Mesenchymal stem cell (in vitro differentiated cells and primary cell): ENCODE results near the gene STK32B.
A peak's percentile ranks its signal among the peaks of the same experiment; 100 is the strongest.

ENCODE experiments used
- DNase-seq: peaks from one replicate; pipeline ENCODE4 v3.0.0-alpha.2; 2013
- H2AFZ ChIP-seq: one replicate; pipeline ENCODE4 v1.6.1; 2013; ENCODE audit warnings: low read depth, mild to moderate bottlenecking, control low read depth, inconsistent platforms, low read length, moderate library complexity
- H2AK5ac ChIP-seq: 2 replicates; pipeline ENCODE4 v1.6.1; 2013; ENCODE audit warnings: low read length, moderate library complexity, mild to moderate bottlenecking, inconsistent platforms; ENCODE audit not compliant: severe bottlenecking
- H2BK120ac ChIP-seq: one replicate; pipeline ENCODE4 v1.6.1; 2013; ENCODE audit warnings: low read depth, mild to moderate bottlenecking, inconsistent platforms, low read length, moderate library complexity
- H2BK12ac ChIP-seq, 2 experiments: one replicate each; pipeline ENCODE4 v1.6.1; 2013; ENCODE audit warnings: inconsistent platforms in 2 of 2, low read length in 2 of 2, mild to moderate bottlenecking in 2 of 2, moderate library complexity in 2 of 2, control low read depth in 1 of 2
- H2BK15ac ChIP-seq: one replicate; pipeline ENCODE4 v1.6.1; 2013; ENCODE audit warnings: mild to moderate bottlenecking, low read depth, inconsistent platforms; ENCODE audit not compliant: poor library complexity, severe bottlenecking
- H2BK5ac ChIP-seq: 2 replicates; pipeline ENCODE4 v1.6.1; 2013; ENCODE audit warnings: low read depth, mild to moderate bottlenecking, low read length, control low read depth, inconsistent platforms; ENCODE audit not compliant: poor library complexity, severe bottlenecking
- H3K14ac ChIP-seq, 2 experiments: one replicate each; pipeline ENCODE4 v1.6.1; 2013; ENCODE audit warnings: inconsistent platforms in 2 of 2, low read length in 2 of 2, control low read depth in 1 of 2, mild to moderate bottlenecking in 1 of 2, moderate library complexity in 1 of 2
- H3K18ac ChIP-seq, 2 experiments: one replicate each; pipeline ENCODE4 v1.6.1; 2013; ENCODE audit warnings: inconsistent platforms in 2 of 2, low read length in 2 of 2, control low read depth in 1 of 2, low read depth in 1 of 2, mild to moderate bottlenecking in 1 of 2
- H3K23ac ChIP-seq, 2 experiments: one replicate each; pipeline ENCODE4 v1.6.1; 2013; ENCODE audit warnings: inconsistent platforms in 2 of 2, low read length in 2 of 2, mild to moderate bottlenecking in 2 of 2, moderate library complexity in 2 of 2, control low read depth in 1 of 2
- H3K27ac ChIP-seq: 2 replicates; pipeline ENCODE4 v1.5.1; 2013; ENCODE audit warnings: mild to moderate bottlenecking, moderate library complexity, low read length, control low read depth, inconsistent platforms; ENCODE audit not compliant: poor library complexity, severe bottlenecking
- H3K27me3 ChIP-seq, 2 experiments: 2 replicates each; pipeline versions ENCODE4 v1.6.1 to v1.7.0; 2013; ENCODE audit warnings: low read length in 2 of 2, mild to moderate bottlenecking in 2 of 2, moderate library complexity in 2 of 2, control low read depth in 1 of 2, inconsistent platforms in 1 of 2; ENCODE audit not compliant: control insufficient read depth in 1 of 2, insufficient read depth in 1 of 2
- H3K36me3 ChIP-seq, 2 experiments: 2 replicates each; pipeline versions ENCODE4 v1.6.1 to v1.7.0; 2013; ENCODE audit warnings: low read length in 2 of 2, control low read depth in 1 of 2, inconsistent platforms in 1 of 2, low read depth in 1 of 2, mild to moderate bottlenecking in 1 of 2; ENCODE audit not compliant: insufficient read depth in 2 of 2, control insufficient read depth in 1 of 2
- H3K4ac ChIP-seq, 2 experiments: one replicate each; pipeline ENCODE4 v1.6.1; 2013; ENCODE audit warnings: inconsistent platforms in 2 of 2, low read length in 2 of 2, mild to moderate bottlenecking in 2 of 2, moderate library complexity in 2 of 2, control low read depth in 1 of 2, low read depth in 1 of 2
- H3K4me1 ChIP-seq: 2 replicates; pipeline ENCODE4 v1.6.1; 2013; ENCODE audit warnings: low read depth, low read length, control low read depth; ENCODE audit not compliant: control insufficient read depth, insufficient read depth
- H3K4me2 ChIP-seq: 2 replicates; pipeline ENCODE4 v1.6.1; 2013; ENCODE audit warnings: low read length, mild to moderate bottlenecking, inconsistent platforms; ENCODE audit not compliant: poor library complexity, severe bottlenecking
- H3K4me3 ChIP-seq, 2 experiments: 2 replicates each; pipeline versions ENCODE4 v1.5.1 to v1.7.0; 2013; ENCODE audit warnings: low read length in 2 of 2, mild to moderate bottlenecking in 2 of 2, control low read depth in 1 of 2, low read depth in 1 of 2; ENCODE audit not compliant: insufficient read depth in 1 of 2
- H3K79me1 ChIP-seq: replicated peaks from 2 replicates; pipeline ENCODE4 v1.6.1; 2013; ENCODE audit warnings: mild to moderate bottlenecking, control low read depth, low read length, inconsistent platforms; ENCODE audit not compliant: poor library complexity, severe bottlenecking
- H3K9ac ChIP-seq: 2 replicates; pipeline ENCODE4 v1.7.0; 2013; ENCODE audit warnings: mild to moderate bottlenecking, low read length, moderate library complexity
- H3K9me3 ChIP-seq: 2 replicates; pipeline ENCODE4 v1.7.0; 2013; ENCODE audit warnings: mild to moderate bottlenecking, low read length; ENCODE audit not compliant: control insufficient read depth
- H4K8ac ChIP-seq: one replicate; pipeline ENCODE4 v1.6.1; 2013; ENCODE audit warnings: inconsistent platforms, mild to moderate bottlenecking, low read length, moderate library complexity
- H4K91ac ChIP-seq: one replicate; pipeline ENCODE4 v1.6.1; 2013; ENCODE audit warnings: mild to moderate bottlenecking, low read length, inconsistent platforms
- WGBS: methylation state at CpG from one replicate; pipeline ENCODE4 v1.1.7; 2013; ENCODE audit warnings: mixed read lengths; 5-methylcytosine and 5-hydroxymethylcytosine counted together

Gene STK32B

DNA sequence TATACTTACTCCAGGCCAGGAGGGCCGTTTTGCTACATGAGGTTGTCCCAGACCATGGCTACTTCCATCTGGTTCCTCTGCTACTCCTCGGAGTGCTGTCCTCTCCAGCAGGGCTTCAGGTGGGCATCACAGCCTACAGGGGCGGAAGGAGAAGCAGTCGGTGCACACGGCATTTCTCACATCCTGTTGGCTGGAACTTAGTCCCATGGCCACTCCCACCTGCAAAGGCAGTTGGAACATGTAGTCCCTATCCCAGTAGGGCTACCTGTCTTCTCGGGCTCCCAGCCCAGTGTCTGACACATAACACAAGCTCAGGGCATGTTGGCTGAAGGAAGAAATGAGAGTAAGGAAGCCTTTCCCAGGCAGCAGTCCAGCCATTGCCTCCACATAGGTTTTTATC lies 7.7 kb upstream of the STK32B start:
- H3K23ac ChIP-seq: no peak overlapping the region
- H3K14ac ChIP-seq: no peak overlapping the region
- no peak overlapping the region for H2BK15ac ChIP-seq
- no peak for DNase-seq
- no peak overlapping the region for H2BK12ac ChIP-seq
- no peak overlapping the region for H4K91ac ChIP-seq
- H3K36me3 ChIP-seq: no peaks in the 10 kb centered on the region
- peak overlapping the region in 1 of 2 experiments; percentile 28 for H3K18ac ChIP-seq
- no peaks in the 10 kb centered on the region for H3K79me1 ChIP-seq
- H3K4me3 ChIP-seq: no peak overlapping the region
- H4K8ac ChIP-seq: no peak overlapping the region
- WGBS: 70% methylated on average over 6 of the region's 6 CpGs
- H3K9ac ChIP-seq: no peak overlapping the region
- H3K4ac ChIP-seq: no peak overlapping the region
- H3K9me3 ChIP-seq: no peaks in the 10 kb centered on the region
- H3K4me2 ChIP-seq: no peak overlapping the region
- no peak overlapping the region for H2BK120ac ChIP-seq
- H2AFZ ChIP-seq: no peak overlapping the region
- no peak overlapping the region for H2BK5ac ChIP-seq
- no peak overlapping the region for H3K27ac ChIP-seq
- H2AK5ac ChIP-seq: peak overlapping the region; percentile 20
- H3K4me1 ChIP-seq: peaks cover 8% of the 10 kb centered on the region
- H3K27me3 ChIP-seq: no peaks in the 10 kb centered on the region

DNA sequence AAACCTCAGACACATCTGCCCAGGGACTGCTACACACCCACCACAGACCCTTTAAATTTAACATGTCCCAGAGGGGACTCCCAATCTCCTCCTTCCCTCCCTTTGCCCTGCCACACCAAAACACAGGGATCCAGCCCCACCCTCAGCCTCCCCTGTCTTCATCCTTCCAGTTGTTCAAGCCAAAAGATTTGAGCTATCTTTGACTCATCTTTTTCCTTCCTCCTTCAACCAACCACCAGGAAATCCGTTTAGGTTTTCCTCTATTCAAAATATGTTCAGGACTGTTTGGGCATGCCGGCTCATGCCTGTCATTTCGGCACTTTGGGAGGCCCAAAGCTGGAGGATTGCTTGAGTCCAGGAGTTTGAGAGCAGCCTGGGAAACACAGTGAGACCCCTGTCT lies 6.9 kb upstream of the STK32B start:
- no peak overlapping the region for H2AFZ ChIP-seq

DNA sequence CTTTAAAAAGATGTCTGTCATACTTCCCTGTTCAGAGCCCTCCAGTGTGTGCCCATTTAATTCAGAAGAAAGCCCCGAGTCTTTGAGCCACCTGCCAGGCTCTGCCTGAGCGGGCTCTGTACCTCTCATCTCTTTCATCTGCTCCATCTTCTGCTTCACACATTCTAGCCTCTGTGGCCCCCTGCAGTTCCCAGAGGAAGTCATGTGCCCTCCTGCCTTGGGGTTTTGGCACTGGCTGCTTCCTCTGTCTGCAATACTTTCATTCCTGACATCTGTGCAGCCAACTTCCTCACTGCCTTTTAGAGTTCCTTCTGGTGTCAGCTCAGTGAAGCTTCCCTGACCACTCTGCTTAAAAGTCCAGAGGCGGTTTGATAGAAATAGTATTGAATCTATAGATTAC lies 6.2 kb upstream of the STK32B start:
- Histone ChIP-seq H3K27me3 (no peaks in the 10 kb centered on the region), H4K8ac (no peak overlapping the region), H3K79me1 (no peaks in the 10 kb centered on the region), H2AK5ac (no peak overlapping the region), H3K4ac (no peak overlapping the region), H3K4me3 (no peak overlapping the region), H3K23ac (no peak overlapping the region), H2AFZ (no peak overlapping the region), H3K27ac (no peak overlapping the region), H2BK12ac (no peak overlapping the region), H3K14ac (no peak overlapping the region), H3K4me1 (peaks cover 5% of the 10 kb centered on the region), H2BK120ac (no peak overlapping the region), H3K4me2 (no peak overlapping the region), H3K9me3 (no peaks in the 10 kb centered on the region), H3K9ac (no peak overlapping the region), H4K91ac (no peak overlapping the region), H2BK5ac (no peak overlapping the region), H3K18ac (no peak overlapping the region), H3K36me3 (no peaks in the 10 kb centered on the region), H2BK15ac (no peak overlapping the region)
- no peak for DNase-seq
- 64% methylated on average over 3 of the region's 3 CpGs for WGBS

More for the DNA sequence above, 6.9 kb upstream of the STK32B start:
- no peaks in the 10 kb centered on the region for H3K36me3 ChIP-seq
- no peak overlapping the region for H3K4me2 ChIP-seq
- no peaks in the 10 kb centered on the region for H3K27me3 ChIP-seq
- no peak overlapping the region for H3K14ac ChIP-seq
- no peaks in the 10 kb centered on the region for H3K79me1 ChIP-seq
- H3K4me1 ChIP-seq: peaks cover 8% of the 10 kb centered on the region
- H2AK5ac ChIP-seq: peak overlapping the region; percentile 44
- H3K4me3 ChIP-seq: no peak overlapping the region
- no peak overlapping the region for H4K8ac ChIP-seq
- H2BK12ac ChIP-seq: peak overlapping the region in 1 of 2 experiments; percentile 12
- H2BK5ac ChIP-seq: no peak overlapping the region
- no peak for DNase-seq
- no peak overlapping the region for H3K23ac ChIP-seq
- H3K27ac ChIP-seq: no peak overlapping the region
- no peaks in the 10 kb centered on the region for H3K9me3 ChIP-seq
- H4K91ac ChIP-seq: no peak overlapping the region
- H2BK15ac ChIP-seq: no peak overlapping the region
- H3K4ac ChIP-seq: no peak overlapping the region
- 90% methylated on average over 3 of the region's 3 CpGs for WGBS
- H2BK120ac ChIP-seq: no peak overlapping the region
- H3K9ac ChIP-seq: no peak overlapping the region
- no peak overlapping the region for H3K18ac ChIP-seq

DNA sequence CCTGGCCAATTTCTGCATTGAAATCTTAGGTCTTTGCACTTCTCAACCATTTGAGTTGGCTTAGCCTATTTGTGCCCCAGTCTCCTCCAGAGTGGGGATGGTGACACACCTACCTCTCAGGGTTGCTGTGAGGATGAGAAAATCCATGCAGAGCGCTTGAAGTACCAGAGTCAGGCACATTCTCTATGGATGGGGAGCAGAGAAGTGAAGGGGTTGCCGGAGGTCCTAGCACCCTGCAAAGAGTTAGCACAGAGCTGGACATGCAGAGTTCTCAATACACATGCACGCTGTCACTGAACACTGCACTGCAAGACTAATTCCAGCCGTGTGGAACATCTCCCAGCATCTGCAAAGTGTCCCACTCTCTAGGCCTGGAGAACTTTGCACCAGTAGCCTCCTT lies 2.6 kb upstream of the STK32B start:
- Histone ChIP-seq H2AFZ (no peak overlapping the region), H3K9ac (no peak overlapping the region), H3K27me3 (no peaks in the 10 kb centered on the region), H3K27ac (no peak overlapping the region), H3K9me3 (no peaks in the 10 kb centered on the region), H2BK120ac (no peak overlapping the region), H3K79me1 (peaks cover 2% of the 10 kb centered on the region), H4K91ac (no peak overlapping the region), H4K8ac (no peak overlapping the region), H3K23ac (no peak overlapping the region), H2BK12ac (no peak overlapping the region), H3K4ac (no peak overlapping the region), H3K4me2 (no peak overlapping the region), H2AK5ac (no peak overlapping the region), H3K18ac (no peak overlapping the region), H3K4me3 (no peak overlapping the region), H2BK5ac (no peak overlapping the region), H3K36me3 (no peaks in the 10 kb centered on the region), H3K4me1 (peaks cover 20% of the 10 kb centered on the region), H3K14ac (no peak overlapping the region), H2BK15ac (no peak overlapping the region)
- WGBS: 85% methylated on average over 4 of the region's 4 CpGs
- DNase-seq: no peak
